Ureter (tissue), 1 donor: ENCODE measurements around the gene HSD17B8. TPM values are rescaled to one million over a fixed set of nuclear protein-coding genes. Genes with fewer than 3 reads are reported as not detected.

ENCODE experiments used
- DNase-seq: peaks from one replicate; pipeline ENCODE4 v3.0.0-alpha.2; 2020; ENCODE audit warnings: low spot score
- total RNA-seq: library from RNA; stranded (reverse); gene quantifications from one replicate; pipeline ENCODE4 v1.2.4, GENCODE V29; 2023
- donor health status: DM: yes; HTN: yes; CAD: no.

HSD17B8 gene
- total RNA-seq, 1 donor from 2014 or later, result 28.6 TPM

DNA sequence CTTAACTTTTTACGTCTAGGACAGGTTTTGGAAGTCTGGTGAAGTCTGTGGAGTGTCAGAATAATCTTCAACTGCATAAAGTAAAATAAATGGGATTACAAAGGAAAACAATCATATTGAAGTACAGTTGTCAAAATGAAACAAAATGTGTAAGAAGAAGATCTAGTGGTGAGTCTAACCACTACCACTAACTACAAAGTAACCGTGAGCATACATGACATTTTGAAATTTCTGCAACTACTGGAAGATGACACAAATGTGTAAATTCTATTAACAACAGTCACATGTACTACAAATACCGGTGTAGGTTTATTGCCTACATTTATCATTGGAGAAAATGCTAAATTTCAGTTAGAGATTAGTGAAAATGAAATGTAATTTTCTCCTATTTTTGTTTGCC, 37.5 kb downstream of the HSD17B8 start:
- DNase-seq, result no peak

DNA sequence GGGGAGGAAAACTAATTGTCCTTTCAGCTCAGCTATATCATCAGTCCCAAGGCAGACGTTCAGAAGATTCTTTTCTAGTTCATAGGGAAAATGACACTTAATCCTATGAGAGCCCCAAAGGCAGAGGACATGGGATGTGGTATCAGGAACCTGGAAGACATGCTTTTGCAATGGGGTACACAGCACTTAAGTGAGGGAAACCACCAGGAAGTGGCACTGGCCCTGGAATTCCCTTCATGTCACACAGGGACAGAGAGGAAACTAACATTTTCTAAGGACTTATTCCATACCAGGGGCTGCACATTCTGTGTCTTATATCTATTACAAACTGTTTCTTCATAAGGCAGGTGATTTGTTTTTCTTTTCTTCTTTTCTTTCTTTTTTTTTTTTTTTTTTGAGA, 39.0 kb downstream of the HSD17B8 start:
- DNase-seq, result no peak

DNA sequence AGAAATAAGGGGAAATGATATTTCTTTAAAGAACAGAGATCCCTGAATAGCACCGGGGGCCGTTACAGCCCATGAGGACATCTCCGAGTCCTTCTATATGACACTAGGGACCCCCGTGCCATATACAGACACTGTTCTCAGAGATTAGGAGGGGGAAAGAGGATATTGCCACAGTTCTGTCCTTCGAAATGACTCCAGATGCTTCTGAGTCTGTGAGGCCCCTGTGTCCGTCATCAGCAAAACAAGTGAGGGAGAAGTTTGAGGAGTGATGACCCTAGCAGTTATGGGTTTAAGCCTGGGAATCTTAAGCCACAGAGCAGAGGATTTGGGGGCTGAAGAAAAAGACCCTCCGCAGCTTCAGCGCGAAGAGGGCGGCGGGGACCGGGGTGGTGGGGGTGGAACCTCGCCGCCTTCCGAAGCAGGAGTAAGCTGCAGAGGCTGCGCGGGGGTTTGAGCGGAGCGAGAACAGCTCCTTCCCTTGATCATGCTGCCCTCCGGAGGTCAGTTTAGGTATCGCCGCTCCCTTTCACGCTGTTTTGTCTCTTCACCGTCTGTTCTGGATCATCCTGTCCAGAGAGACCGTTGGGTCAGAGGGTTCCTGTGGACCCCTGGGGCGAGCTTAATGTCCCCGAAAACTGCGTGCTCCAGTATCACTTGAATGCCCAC, 43.7 kb downstream of the HSD17B8 start:
- peak; percentile 92 for DNase-seq

- no peak for DNase-seq
Observed at GRCh38 chr6:33248643-33248931, 44.1 kb downstream of the HSD17B8 start.

DNA sequence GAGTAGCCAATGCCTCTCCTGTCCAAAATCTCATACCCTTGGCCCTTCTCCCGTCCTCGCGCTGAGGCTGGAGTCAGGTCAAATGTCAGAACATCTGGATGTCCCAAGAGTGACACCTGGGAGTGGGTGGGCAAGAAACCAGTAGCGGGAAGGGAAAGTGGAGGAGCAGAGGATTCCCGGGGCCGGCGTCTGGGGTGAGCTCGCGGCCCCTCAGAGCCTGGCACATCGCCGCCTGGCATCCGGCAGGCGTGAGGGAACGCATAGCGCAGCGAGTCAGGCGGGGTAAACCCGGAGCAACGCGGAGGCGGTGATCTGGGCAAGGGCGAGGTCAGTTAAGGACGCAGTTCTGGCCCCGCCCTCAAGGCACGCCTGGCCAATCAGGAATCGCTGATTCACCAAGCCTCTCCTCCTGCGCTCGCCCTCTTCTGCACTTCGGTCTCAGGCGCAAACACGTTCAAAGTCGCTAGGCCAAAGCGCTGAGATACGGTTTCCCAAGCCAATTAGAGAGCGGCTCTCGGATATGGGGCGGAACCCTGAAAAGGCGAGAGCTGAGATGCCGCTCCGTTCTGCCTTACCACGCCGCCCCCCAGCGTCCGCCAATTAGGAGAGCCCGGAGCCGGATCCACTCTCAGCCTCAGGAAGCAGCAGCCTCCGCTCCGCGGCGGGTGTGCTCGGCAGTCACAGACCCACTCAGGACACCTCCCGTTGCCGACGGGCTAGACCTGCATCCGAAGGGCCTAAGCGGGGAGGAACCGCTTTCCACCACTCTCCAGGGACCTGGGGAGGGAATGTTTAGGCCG, 44.7 kb downstream of the HSD17B8 start:
- DNase-seq, result peak; percentile 97

DNA sequence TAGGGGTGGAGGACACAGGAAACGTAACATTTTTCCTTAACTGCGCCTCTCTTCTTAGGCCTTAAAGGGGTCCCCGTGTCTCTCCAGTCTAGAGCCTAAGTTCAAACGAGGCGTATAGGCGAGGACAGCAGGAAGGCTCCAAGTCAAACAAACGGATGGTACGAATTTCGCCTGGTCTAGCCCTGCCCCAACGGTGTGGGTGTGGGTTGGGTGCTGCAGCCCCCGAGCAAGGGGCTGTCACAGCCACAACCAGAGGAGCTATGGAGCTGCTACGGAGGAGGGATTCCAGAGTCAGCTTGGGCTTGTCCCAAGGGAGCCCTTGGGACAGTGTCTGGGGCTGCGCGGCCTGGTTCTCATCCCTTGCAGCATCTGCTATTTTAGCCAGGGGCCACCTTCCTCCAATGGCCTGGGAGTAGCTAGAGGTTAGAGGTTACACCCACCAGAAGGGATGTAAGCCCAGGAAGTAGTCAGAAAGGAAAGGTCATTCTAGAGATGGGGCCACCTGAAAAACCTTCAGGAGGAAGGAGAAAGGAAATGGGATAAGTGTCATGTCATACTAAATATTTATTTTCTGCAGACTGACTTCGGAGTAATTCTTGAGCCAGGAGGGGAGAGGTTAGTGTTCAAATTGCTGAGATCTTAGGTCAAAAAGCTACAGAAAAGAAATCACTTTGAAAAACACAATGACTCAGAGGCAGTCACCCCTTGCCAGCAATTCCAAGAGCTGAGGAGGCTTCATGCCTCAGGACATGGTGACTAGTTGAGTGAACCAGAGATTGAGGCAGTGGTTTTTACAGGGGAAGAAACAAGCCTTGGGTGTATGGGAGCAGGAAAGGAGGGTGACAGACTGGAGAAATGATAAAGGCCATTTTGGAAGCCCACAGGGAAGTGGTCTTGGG, 45.5 kb downstream of the HSD17B8 start:
- no peak for DNase-seq

GRCh38 chr6:33250731-33251130, 46.3 kb downstream of the HSD17B8 start:
- no peak for DNase-seq

DNA sequence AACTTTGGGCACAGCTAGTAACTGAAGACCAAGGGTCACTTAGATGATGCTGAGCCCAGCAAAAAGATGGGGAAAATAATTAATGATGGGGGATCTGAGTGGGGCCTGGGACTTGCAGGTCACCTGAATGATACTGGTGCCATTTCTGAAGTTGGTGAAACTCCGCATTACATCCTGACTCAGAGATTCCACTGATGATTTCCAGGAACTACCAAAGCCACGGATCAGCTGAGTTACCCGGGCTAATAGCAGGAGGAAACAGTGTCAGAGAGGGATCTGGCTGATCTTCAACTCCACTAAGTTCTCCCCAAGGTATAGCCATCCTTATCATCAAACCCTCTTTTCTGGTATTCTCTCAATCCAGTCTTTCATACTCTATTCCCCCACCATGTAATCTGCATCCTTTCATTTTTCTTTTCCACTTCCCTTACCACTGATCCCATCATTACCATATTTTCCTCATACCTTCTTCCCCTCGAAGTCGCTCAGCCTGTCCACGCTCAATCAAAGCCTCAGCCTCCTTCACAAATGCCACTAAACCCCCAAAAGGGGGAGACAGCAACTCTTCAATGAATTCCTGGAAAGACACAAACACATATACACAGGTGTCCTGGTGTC, 47.0 kb downstream of the HSD17B8 start:
- no peak for DNase-seq

- DNase-seq, result no peak
Observed at GRCh38 chr6:33252759-33253158, 48.3 kb downstream of the HSD17B8 start.

- DNase-seq, result no peak
Observed at GRCh38 chr6:33254591-33254990, 50.1 kb downstream of the HSD17B8 start.

Other genes starting within 250 kb of the HSD17B8 start
- gene BRD2, start 236.1 kb upstream of the HSD17B8 start, total RNA-seq, result 205 TPM
- 25.6 TPM for gene HLA-DOA, start 195.1 kb upstream of the HSD17B8 start, total RNA-seq
- 145 TPM for gene HLA-DPA1, start 131.0 kb upstream of the HSD17B8 start, total RNA-seq
- 82.5 TPM for gene HLA-DPB1, start 128.7 kb upstream of the HSD17B8 start, total RNA-seq
- gene COL11A2, start 12.2 kb upstream of the HSD17B8 start, total RNA-seq, result 0.96 TPM
- gene RXRB, start 4.0 kb upstream of the HSD17B8 start, total RNA-seq, result 50.8 TPM
- 60.7 TPM for gene SLC39A7, start 3.8 kb upstream of the HSD17B8 start, total RNA-seq
- gene RING1, start 3.8 kb downstream of the HSD17B8 start, total RNA-seq, result 50.6 TPM
- gene VPS52, start 67.2 kb downstream of the HSD17B8 start, total RNA-seq, result 80.8 TPM
- gene RPS18, start 67.4 kb downstream of the HSD17B8 start, total RNA-seq, result 3,074 TPM
- 20.2 TPM for gene B3GALT4, start 72.5 kb downstream of the HSD17B8 start, total RNA-seq
- 53.8 TPM for gene WDR46, start 84.6 kb downstream of the HSD17B8 start, total RNA-seq
- 49.9 TPM for gene PFDN6, start 84.9 kb downstream of the HSD17B8 start, total RNA-seq
- 163 TPM for gene RGL2, start 94.3 kb downstream of the HSD17B8 start, total RNA-seq
- gene TAPBP, start 109.4 kb downstream of the HSD17B8 start, total RNA-seq, result 132 TPM
- gene ZBTB22, start 113.1 kb downstream of the HSD17B8 start, total RNA-seq, result 24.2 TPM
- gene DAXX, start 118.3 kb downstream of the HSD17B8 start, total RNA-seq, result 28.8 TPM
- gene KIFC1, start 187.2 kb downstream of the HSD17B8 start, total RNA-seq, result 1.0 TPM
- 58.8 TPM for gene PHF1, start 206.4 kb downstream of the HSD17B8 start, total RNA-seq
- gene CUTA, start 213.5 kb downstream of the HSD17B8 start, total RNA-seq, result 157 TPM
- 32.6 TPM for gene SYNGAP1, start 215.4 kb downstream of the HSD17B8 start, total RNA-seq
- 11.1 TPM for gene ZBTB9, start 249.9 kb downstream of the HSD17B8 start, total RNA-seq